SIG-M5 treated with dmso at 0.1 percent for 504 hours (cell line): Measurements from ENCODE around the gene GPR25.
A peak's percentile ranks its signal among the peaks of the same experiment; 100 is the strongest.

Experiments used
- DNase-seq: peaks from one replicate; lab custom pipeline; 2025; ENCODE audit not compliant: unreplicated experiment; lab: John Stamatoyannopoulos, UW

GPR25 gene

DNA sequence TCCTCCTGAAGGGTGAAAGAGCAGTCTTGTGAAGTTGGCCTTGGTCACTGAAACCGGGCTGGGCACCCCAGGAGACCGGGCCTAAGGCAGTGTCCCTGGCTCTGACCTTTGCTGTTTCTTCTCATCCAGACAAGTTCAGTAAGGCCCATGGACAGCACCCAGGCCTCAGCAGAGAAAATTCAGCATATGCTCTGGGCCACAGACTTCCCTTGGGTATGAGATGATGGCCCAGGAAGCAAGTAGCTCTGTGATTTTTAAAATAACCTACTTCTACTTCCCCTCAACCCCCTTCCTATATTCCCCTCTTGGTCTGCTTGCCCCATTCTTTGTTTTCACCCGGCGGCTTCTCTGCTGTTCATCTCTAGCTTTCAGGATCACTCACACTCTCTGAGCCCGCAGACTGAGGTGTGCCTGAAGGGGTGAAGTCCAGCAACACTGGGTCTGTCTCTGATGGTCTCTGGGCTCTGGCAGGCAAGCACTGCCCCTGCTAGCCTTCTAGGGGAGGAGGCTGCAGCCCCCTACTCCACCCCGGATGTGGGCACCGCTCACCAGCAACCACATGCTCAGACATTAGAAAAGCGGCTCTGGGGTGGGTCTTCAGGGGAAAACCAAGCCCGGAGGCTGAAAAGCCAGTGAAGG is 2.9 kb upstream of the GPR25 start:
- peak; percentile 93 for DNase-seq

DNA sequence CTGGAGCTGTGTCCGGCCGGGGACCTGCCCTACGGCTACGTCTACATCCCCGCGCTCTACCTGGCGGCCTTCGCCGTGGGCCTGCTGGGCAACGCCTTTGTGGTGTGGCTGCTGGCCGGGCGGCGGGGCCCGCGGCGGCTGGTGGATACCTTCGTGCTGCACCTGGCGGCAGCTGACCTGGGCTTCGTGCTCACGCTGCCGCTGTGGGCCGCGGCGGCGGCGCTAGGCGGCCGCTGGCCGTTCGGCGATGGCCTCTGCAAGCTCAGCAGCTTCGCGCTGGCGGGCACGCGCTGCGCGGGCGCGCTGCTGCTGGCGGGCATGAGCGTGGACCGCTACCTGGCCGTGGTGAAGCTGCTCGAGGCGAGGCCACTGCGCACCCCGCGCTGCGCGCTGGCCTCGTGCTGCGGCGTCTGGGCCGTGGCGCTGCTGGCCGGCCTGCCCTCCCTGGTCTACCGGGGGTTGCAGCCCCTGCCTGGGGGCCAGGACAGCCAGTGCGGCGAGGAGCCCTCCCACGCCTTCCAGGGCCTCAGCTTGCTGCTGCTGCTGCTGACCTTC is 412 bp downstream of the GPR25 start:
- DNase-seq, result no peak

DNA sequence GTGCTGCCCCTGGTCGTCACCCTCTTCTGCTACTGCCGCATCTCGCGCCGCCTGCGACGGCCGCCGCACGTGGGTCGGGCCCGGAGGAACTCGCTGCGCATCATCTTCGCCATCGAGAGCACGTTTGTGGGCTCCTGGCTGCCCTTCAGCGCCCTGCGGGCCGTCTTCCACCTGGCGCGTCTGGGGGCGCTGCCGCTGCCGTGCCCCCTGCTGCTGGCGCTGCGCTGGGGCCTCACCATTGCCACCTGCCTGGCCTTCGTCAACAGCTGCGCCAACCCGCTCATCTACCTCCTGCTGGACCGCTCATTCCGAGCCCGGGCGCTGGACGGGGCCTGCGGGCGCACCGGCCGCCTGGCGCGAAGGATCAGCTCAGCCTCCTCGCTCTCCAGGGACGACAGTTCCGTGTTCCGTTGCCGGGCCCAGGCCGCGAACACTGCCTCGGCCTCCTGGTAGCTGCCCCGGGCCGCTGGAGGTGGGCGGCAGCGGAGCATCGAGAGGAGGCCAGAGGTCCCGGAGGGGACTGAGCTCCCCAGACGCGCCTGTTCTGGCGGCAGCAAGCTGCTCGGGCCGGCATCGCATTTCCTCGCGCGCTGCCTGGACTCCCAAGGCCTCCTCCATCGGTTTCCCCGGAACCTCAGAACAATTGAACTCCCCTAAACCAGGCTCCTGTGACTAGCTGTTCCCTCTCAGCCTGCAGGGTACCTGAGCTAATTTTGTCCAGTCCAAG is 1.1 kb downstream of the GPR25 start:
- DNase-seq, result no peak

DNA sequence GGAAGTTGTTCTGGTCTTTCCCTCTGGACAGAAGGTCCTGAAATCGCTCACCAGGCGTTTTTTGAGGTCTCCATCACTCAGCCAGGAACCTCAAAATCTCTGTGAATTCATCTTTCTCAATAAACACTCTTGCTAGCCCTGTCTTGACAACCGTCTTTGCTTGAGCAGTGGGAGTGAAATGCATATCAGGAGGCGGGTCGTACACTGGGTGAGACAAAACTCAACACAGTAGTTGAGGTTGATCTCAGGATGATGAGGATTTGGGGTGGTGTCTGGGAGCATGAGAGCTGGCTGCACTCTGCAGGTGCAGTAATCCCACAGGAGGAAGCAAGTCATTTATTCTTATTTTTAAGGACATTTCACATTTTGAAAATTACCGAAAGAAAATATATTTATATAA is 1.9 kb downstream of the GPR25 start:
- DNase-seq, result no peak

DNA sequence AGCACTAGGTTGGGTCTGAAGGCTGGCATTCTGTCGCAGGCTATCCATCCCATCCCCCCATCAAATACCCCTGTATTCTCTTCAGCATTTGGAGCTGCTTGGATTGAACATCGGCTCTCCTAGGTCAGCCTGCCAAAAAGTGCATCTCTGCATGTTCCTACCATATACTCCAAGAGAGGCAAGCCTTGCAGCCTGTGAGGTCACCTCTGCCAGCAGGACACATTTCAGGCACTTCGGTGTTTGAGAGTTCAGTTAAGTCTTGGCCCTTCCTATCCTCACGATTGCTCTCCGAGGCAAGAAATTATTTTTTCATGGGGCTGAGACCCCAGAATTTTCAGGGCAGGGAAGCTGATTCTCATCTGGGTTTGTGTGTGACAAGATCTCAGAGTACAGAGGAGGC is 2.6 kb downstream of the GPR25 start:
- DNase-seq, result no peak

DNA sequence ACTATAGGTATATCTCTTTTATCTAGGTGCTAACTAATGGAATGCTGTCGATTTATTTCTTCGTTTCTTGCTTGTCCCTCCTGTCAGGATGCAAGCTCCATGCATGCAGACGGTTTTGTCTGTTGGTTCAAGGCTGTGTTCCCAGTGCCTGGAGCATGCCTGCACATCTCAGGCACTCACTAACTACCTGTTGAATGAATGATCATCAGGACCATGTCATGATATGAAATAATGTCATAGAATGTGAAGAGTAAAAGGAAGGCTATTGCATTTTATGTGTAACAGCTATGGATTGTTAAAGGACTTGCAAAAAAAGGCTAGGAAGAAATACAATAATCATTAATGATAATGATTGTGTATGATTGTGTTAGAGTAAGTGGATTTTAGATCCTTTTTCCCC is 4.2 kb downstream of the GPR25 start:
- no peak for DNase-seq

DNA sequence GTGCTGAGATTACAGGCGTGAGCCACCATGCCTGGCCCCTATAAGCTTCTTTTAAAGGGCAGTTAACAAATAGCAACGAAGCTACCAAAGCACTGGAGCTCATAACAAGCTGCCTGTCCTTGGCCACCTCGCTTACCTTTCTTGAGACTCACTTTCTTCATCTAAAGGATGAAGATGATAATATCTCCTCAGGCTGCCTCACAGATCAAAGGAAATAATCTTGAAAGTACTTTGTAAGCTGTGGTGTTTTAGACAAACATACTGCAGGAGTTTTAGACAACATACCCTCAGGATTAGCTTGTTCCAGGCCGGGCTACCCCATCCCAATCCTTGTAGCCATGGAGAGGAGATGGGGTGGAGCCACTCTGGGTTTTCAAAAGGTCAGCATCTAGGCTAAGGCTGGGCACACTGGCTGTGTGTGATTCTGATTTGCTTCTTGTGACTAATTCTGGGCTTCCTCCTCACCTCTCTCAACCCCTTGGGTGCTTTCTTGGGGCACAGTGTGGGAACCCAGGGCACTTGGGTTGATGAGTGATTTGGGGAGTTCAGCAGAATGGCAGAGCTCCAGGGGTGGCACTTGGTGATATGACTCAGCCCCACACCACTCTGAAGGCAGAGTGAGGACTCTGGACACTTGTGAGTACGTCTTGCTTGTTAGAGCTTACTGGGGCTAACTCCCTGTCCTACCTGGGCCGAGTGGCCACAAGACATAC is 5.2 kb downstream of the GPR25 start:
- DNase-seq, result no peak

DNA sequence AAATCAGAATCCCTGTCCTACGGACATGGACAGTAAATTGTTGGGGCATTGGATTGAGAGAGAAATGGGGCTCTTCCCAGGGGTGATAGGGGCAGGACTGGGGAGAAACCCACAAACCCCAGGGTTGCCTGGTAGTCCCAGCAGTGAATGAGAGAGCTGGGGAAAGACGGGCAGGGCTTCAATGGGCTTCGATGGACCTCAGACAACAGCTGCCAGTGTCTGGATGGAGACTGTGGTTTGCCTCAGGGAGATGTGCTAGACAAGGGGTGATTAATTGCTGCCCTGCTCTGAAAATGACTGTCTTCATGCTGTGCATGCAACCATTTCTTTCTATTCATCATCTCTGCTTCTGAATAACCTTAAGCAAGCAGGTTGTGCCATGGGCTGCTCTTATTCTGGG is 7.4 kb downstream of the GPR25 start:
- DNase-seq, result no peak

DNA sequence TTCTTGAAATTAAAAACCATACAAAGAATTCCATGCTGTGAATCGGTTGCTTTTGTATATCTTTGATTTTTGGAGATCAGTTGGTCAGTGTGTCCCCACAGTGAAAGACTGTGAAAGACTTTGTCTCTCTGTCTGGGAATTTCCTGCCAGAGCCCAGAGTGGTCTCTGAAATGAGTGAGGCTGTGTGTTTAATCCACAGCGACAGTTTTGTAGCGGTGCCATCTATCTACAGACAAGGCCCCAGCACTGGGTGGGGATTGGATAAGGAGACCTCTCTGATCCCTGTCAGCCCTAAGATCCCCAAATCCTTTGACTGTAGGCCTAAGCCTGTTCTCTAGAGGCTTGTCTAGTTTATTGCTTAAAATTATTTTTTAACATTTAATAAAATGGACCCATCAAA is 10.3 kb downstream of the GPR25 start:
- DNase-seq, result no peak

DNA sequence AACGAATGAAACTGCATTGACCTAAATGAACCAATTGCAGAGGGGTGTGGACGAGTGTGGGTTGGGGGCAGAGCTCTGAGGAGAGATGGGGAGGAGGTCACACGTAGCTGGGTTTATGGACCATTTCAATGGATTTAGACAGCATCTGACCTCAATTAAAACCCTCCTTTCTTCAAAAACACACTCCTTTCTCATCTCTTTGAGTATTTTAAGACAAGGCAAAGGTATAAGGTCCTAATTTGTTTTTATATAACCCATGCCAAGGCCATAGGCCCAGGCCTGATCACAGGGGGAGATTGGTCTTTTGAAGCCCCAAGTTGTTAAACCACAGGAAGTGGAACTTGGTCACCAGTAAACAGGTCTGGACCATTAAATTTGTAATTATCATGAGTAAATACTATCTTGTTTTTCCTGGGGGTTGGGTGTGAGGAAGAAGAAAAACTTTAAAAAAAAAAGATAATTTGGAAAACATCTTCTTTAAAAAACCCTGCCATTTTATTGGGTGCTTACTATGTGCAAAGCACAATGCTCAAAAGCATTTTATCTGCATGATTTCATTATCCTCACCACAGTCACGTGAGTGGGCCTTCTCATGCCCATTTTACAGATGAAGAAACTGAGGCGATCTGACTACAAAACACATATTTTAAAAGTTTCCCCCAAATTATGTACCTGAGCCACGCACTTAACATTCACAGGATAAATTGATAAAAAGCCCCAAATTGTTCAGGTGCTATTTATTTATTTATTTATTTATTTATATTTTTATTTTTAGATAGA is 13.0 kb downstream of the GPR25 start:
- DNase-seq, result peak; percentile 40

DNA sequence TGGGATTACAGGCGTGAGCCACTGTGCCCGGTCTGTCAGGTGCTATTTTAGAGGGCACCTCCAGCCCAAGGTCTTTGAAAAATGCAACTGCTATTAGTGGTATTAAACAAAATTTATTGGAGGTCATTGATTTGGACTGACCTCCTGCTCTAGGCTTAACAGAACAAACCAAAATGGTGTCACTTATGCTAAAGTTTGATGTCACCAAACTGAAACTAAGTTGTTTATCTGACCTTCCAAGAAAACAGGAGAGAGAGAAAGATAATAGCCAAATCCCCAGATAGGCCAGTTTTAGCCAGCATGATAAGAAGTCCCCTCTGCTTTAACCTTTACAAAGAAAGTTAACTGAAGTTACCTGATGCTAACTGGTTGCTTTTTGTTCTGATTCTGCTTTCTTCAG is 13.8 kb downstream of the GPR25 start:
- DNase-seq, result no peak

DNA sequence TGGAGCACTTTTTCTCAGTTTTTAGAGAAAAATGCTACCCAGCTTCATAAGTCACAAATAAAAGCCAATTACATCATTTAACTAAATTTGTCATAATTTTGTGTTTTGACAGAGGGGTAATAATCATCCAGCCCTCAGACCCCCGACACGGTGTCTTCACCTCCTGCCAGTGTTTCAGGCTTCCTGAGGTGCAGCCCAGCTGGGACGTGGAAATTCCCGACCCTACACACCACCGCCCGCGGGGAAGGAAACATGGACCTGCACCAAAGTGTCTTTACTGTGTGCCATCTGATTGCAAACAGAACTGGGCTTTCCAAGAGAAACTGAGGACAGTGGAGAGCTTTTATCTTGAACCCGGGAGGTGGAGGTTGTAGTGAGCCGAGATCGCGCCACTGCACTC is 14.3 kb downstream of the GPR25 start:
- no peak for DNase-seq

DNA sequence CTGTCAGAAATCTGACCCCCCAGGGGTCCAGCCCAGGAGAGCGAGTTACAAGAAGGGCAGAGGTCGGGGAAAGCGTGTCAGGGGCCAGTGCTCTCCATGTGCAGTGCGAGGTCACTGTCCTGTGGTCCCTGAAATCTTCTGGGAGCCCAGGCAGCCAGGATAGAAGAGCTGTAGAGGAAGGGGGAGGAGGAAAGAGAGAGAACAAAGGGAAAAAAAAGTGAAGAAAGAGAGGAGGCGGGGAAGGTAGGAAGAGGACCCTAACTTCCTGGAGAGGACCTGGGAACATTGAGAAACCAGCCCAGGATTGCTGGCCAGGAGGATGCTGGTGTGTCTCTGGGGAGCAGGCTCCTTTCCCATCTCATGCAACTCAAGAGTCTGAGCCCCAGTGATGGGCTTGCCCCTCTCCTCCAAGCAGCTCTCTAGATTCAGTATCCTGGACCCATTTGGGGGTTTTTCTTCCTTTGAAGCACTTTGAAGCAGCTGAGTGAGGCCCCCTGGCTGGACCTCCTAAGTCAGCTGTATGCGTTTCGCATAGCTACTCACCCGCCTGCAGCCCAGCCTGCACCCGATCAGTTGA is 15.1 kb downstream of the GPR25 start:
- DNase-seq, result no peak

DNA sequence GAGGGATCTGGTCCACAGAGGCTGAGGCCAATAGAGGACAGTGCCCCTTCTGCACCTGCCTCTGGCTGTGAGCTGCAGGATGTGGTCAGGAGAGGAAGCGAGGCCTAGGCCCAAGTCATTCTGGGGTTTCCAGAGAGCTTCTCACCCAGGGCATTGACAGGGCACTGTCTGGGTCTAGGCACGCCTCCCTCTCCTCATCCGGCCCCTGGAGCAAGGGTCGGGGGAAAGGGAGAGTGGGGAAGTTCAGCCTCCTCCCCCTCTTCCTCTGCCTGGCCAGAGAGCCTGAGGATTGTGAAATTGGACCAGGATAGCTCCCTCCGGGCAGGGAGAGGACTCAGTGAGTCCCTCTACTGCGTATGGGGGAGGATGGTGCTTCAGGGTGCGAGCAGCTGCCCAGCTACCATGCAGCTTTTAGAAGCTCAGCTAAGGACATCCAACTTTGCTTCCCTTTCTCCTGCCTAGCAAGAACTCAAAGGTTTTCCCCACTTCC is 15.6 kb downstream of the GPR25 start:
- DNase-seq, result peak; percentile 99

DNA sequence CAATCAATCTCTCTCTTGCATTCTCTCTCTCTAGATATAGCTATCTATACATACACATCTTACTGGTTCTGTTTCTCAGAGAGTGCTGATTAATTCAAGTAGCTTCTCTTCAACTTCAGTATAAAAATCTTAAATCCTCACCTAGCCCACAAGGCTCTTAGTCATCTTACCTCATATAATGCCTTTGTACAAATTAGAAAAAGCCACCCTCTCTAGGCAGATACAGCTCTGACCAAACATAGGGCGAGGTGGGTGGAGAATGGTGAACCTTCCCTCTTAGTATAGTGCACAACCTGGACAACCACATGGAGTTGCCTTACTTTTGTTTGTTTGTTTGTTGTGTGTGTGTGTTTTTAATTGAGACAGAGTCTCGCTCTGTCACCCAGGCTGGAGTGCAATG is 16.8 kb downstream of the GPR25 start:
- DNase-seq, result peak; percentile 57

DNA sequence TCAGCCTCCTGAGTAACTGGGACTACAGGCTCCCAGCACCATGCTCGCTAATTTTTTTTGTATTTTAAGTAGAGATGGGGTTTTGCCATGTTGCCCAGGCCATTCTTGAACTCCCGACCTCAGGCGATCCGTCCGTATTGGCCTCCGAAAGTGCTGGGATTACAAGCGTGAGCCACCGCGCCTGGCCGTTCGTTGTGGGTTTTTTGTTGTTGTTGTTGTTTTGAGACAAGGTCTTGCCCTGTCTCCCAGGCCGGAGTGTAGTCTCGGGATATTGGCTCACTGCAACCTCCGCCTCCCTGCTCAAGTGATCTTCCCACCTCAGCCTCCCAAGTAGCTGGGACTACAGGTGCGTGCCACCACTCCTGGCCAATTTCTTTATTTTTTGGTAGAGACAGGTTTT is 17.2 kb downstream of the GPR25 start:
- no peak for DNase-seq

DNA sequence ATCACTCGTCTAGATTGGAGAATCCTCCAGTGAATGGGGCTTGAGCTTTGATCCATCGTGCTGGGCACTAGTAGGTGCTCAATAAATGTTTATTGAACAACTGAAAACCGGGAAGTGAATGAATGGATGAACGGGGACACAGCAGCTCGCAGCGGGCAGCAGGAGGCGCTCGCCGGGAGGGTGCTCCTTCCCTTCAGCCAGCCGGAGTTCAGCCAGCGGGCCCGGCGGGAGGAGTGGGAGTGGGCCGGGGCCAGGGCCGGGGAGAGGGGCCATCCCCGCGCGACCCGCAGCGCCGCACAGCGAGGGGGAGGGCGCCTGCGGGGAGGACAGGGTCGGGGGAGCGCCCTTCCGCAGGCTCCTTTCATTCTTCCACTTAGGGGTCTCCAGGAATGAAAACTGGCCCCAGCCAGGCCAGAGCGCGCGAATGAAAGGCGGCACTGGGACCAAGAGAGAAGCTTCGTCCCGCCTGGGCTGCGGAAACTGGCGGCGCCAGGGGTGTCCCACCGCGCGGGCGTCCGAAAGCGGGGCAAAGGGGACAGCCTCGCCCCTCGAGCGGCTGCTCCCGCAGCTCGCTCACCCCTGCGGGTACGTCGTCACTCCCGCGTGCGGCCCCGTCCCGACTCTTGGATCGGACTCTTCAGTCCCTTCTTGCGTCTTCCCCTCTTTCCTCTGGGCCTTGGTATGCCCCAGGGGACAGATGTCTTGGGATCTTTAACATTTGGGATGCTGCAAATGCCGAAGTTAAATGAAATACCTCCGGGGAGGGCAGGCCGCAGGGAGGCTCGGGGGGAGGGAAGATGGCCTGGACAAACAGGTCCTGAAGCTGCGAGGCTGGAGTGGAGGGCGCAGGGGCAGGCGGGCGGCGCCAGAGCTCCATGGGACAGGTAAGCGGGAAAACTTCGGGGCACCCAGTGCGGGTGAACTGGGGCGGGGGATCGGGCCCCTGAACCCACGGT is 18.3 kb downstream of the GPR25 start:
- peak; percentile 77 for DNase-seq

DNA sequence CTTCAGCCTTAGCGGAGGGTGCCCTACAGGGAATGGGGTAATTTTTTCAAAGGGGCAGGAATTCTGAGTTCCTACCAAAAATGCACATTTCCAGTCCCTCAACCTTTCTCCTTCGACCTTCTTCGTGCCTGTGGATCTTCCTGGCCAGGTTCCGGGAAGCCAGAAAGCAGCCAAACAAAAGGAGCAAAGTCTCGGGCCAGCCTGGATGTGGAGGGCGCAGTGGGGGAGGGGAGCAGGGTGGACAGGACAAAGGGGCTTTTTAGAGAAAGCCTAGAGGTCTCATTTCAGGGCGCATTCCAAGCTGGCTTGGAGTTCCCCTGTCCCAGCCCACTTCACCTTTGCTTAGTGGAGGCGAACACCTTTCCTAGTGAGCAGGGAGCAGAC is 19.0 kb downstream of the GPR25 start:
- DNase-seq, result no peak

DNA sequence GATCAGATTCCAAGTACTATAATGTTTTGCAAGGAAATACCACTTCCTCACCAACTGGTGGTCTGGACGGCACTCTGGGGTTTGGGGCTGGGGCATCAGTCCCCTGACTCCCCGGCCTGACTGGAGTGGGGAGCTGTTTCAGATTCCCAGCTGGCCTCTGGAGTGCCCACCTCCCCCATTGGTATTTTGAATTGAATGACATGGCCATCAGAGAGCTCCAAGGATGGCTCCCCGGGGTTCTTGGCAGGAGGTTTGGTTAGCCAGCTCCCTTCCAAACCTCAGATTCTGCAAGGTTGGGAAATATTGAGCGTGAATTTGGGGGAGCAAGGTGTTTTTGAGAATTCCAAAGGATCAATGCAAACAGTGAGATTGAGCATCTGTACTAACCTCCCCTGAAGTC is 19.8 kb downstream of the GPR25 start:
- no peak for DNase-seq

DNA sequence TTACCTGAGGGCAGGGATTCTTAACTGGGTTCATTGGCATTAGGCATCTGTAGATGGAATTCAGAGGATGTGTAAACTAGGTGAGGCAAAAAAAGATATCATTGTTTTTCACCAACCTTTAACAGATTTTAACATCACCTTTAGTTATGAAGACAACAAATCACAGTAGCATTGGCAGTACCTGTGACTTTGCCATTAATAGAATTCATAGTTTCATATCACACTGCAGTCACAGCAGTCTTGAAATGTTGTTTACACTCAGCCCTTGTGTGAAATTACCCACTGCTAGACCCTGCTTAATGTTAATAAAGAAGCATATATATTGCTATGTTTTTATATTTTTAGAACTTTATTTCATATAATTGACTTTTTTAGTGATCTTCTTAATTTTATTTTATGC is 20.2 kb downstream of the GPR25 start:
- DNase-seq, result no peak
